ENCODE results near the gene DPH6. TPM values are rescaled to one million over a fixed set of nuclear protein-coding genes. Genes with fewer than 3 reads are reported as not detected.

Gene DPH6
- total RNA-seq, 1 donor from 2014 or later, result 7.8 TPM

DNA sequence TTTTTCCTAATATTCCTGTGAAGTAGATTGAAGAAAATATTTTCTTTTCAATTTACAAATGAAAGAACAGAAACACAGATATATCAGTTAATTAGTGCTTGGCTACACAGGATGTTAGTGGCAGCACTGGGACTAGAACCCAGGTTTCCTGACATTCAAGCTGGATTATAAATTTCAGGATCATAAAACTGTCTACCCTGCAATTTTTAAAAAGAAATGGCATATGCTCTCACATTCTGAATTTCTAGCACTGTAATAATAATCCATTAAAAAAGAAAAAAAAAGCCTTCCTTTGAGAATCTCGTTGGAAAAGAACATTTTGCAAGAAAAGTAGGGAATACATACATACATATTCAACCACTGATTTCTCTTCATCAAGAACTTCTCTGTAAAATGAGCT is 9.3 kb upstream of the DPH6 start:
- Mint-ChIP-seq H3K4me1 (ENCODE audit: low read depth) (peaks cover 9% of the 10 kb centered on the region), H3K9me3 (ENCODE audit: low read depth) (peaks cover 3% of the 10 kb centered on the region), H3K27me3 (ENCODE audit: low read depth) (no peaks in the 10 kb centered on the region), H3K36me3 (ENCODE audit: low read depth) (peaks cover 2% of the 10 kb centered on the region), H3K4me3 (ENCODE audit: unreplicated experiment) (no peak overlapping the region), H3K27ac (ENCODE audit: unreplicated experiment) (no peak overlapping the region)
- TF ChIP-seq, protein P1, sequence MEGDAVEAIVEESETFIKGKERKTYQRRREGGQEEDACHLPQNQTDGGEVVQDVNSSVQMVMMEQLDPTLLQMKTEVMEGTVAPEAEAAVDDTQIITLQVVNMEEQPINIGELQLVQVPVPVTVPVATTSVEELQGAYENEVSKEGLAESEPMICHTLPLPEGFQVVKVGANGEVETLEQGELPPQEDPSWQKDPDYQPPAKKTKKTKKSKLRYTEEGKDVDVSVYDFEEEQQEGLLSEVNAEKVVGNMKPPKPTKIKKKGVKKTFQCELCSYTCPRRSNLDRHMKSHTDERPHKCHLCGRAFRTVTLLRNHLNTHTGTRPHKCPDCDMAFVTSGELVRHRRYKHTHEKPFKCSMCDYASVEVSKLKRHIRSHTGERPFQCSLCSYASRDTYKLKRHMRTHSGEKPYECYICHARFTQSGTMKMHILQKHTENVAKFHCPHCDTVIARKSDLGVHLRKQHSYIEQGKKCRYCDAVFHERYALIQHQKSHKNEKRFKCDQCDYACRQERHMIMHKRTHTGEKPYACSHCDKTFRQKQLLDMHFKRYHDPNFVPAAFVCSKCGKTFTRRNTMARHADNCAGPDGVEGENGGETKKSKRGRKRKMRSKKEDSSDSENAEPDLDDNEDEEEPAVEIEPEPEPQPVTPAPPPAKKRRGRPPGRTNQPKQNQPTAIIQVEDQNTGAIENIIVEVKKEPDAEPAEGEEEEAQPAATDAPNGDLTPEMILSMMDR (IDR thresholded peaks at IDR 0.05), result no peak
- no peak for DNase-seq (ENCODE audit: low spot score)

DNA sequence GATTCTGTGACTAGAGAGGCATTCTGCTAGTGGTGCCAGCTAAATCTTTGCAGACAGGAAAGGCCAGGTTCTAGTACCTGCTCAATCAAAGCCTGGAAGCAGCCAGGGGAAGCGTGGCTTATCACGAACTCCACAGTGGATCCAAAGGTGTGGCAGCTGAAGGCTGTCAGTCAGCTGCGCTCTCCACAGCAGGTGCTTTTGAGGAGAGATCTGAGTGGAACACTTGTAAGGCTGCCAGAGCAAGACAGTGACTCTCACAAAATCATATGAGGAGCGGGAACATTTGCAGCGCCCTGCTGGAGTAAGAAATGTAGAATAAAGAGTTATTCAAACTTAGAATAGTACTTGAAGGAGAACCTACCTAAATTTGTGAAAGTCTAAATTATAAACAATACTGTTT is 5.0 kb upstream of the DPH6 start:
- H3K27me3 Mint-ChIP-seq (ENCODE audit: low read depth), result no peaks in the 10 kb centered on the region
- peaks cover 2% of the 10 kb centered on the region for H3K36me3 Mint-ChIP-seq (ENCODE audit: low read depth)
- H3K9me3 Mint-ChIP-seq (ENCODE audit: low read depth), result peaks cover 2% of the 10 kb centered on the region
- H3K4me1 Mint-ChIP-seq (ENCODE audit: low read depth), result peaks cover 21% of the 10 kb centered on the region
- no peak overlapping the region for H3K4me3 Mint-ChIP-seq (ENCODE audit: unreplicated experiment)
- H3K27ac Mint-ChIP-seq (ENCODE audit: unreplicated experiment), result no peak overlapping the region
- no peak for DNase-seq (ENCODE audit: low spot score)
- TF ChIP-seq, protein P1 (IDR thresholded peaks at IDR 0.05), result no peak

DNA sequence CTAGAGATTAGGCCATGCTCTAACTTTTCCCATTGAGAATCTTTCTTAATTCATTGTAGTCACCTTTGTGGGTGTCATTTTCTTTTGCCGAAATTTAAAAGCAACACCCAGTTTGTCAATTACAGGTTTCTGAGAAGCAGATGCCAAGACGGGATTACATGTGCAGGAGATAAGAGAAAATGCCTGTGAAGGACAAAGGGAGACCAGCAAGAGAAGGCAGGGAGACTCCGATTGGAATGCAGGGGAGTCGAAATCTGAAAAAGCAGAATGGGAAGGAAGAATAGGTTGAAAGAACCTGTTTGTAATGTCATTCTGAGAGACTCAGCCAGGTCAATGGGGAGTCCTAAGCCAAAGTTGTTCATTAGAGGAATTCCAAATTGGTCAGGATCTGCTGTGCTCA is 3.6 kb upstream of the DPH6 start:
- DNase-seq (ENCODE audit: low spot score), result no peak
- TF ChIP-seq, protein P1 (IDR thresholded peaks at IDR 0.05), result no peak
- Mint-ChIP-seq H3K9me3 (ENCODE audit: low read depth) (peaks cover 2% of the 10 kb centered on the region), H3K36me3 (ENCODE audit: low read depth) (peaks cover 2% of the 10 kb centered on the region), H3K4me3 (ENCODE audit: unreplicated experiment) (no peak overlapping the region), H3K4me1 (ENCODE audit: low read depth) (peaks cover 33% of the 10 kb centered on the region), H3K27me3 (ENCODE audit: low read depth) (no peaks in the 10 kb centered on the region), H3K27ac (ENCODE audit: unreplicated experiment) (no peak overlapping the region)

DNA sequence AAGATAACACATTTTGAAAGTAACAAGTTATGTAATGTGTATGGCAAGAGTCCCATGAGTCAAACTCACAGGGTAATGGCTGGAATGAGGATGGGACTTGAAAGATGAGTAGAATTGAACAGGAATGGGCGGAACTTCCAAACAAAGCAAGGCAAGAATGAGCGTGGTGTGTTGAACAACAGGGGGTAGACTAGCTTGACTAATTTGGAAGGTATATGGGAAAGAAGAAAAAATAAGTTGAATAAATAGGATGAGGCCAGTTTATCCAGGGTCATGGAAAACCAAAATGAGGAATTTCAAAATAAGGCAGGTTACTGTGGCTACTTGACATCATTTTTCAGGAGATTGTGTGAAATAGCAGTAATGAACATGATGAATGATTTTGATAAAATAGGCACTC is 2.5 kb upstream of the DPH6 start:
- no peak overlapping the region for H3K27ac Mint-ChIP-seq (ENCODE audit: unreplicated experiment)
- no peak overlapping the region for H3K4me3 Mint-ChIP-seq (ENCODE audit: unreplicated experiment)
- H3K4me1 Mint-ChIP-seq (ENCODE audit: low read depth), result peaks cover 33% of the 10 kb centered on the region
- peaks cover 2% of the 10 kb centered on the region for H3K9me3 Mint-ChIP-seq (ENCODE audit: low read depth)
- TF ChIP-seq, protein P1 (IDR thresholded peaks at IDR 0.05), result no peak
- no peak for DNase-seq (ENCODE audit: low spot score)
- peaks cover 2% of the 10 kb centered on the region for H3K36me3 Mint-ChIP-seq (ENCODE audit: low read depth)
- no peaks in the 10 kb centered on the region for H3K27me3 Mint-ChIP-seq (ENCODE audit: low read depth)

DNA sequence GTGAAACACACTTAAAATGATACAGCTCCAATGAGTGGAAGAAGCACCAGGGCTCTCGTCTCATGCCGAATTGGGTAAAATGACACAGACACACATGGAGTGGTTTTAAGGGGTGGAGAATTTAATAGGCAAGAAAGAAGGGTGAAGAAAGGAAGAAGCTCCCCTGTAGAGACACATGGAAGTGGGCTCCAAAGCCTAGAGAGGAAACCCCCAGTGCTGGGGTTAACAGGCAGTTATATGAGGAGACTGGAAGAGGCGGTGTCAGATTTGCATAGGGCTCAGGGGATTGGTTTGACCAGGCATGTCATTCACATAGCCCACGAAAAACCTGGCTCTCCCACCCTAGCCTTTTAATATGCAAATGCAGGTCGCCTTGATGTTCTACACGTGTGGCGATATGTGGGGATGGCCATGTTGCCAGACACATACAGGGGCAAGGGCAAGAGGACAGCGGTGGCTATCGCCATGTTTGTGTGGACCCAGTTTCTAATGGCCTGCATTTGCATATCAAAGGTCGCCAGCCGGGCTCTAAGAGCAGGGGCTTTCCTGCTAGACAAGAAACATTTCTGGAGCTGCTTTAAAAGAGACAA is 1.9 kb upstream of the DPH6 start:
- peaks cover 2% of the 10 kb centered on the region for H3K36me3 Mint-ChIP-seq (ENCODE audit: low read depth)
- DNase-seq (ENCODE audit: low spot score), result no peak
- H3K4me3 Mint-ChIP-seq (ENCODE audit: unreplicated experiment), result no peak overlapping the region
- peaks cover 33% of the 10 kb centered on the region for H3K4me1 Mint-ChIP-seq (ENCODE audit: low read depth)
- no peaks in the 10 kb centered on the region for H3K27me3 Mint-ChIP-seq (ENCODE audit: low read depth)
- H3K27ac Mint-ChIP-seq (ENCODE audit: unreplicated experiment), result no peak overlapping the region
- TF ChIP-seq, protein P1 (IDR thresholded peaks at IDR 0.05), result no peak
- peaks cover 2% of the 10 kb centered on the region for H3K9me3 Mint-ChIP-seq (ENCODE audit: low read depth)
